ENCODE measurements around the gene DLGAP4.

GRCh38 chr20:36519012-36519719 is 213.0 kb downstream of the DLGAP4 start:
- TF ChIP-seq EZH2 (IDR thresholded peaks at IDR 0.05; ENCODE audit: insufficient read depth, poor library complexity, severe bottlenecking), result no peak
- no peak for TF ChIP-seq EZH2phosphoT487 (IDR thresholded peaks at IDR 0.05; ENCODE audit: insufficient read depth, low read depth)
